Right lobe of liver (tissue), 6 donors: ENCODE results near the gene USF2. TPM values are rescaled to one million over a fixed set of nuclear protein-coding genes. Genes with fewer than 3 reads are reported as not detected.

Experiments
- ATAC-seq, 4 donors: fragments of 200-7000 bp; cut with Tn5 transposase; one replicate each; pipeline ENCODE4 v1.9.1; 2020; ENCODE audit warnings: mild to moderate bottlenecking in 4 of 4, moderate library complexity in 4 of 4
- DNase-seq, 3 donors: peaks; one replicate each; pipeline ENCODE4 v3.0.0-alpha.2; 2020
- H3K27ac ChIP-seq, 3 donors: fragments of 200-600 bp; one replicate each; pipeline ENCODE4 v1.8.0; 2022
- H3K27me3 ChIP-seq, 2 donors: fragments of 200-600 bp; one replicate each; pipeline ENCODE4 v1.8.0; 2022
- H3K36me3 ChIP-seq, 4 donors: fragments of 200-600 bp; sonication (generic) in 1 of 4; one replicate each; pipeline versions ENCODE4 v1.5.1 to v1.8.0; 2017 to 2022; ENCODE audit warnings: control low read depth in 1 of 4
- H3K4me1 ChIP-seq, 4 donors: fragments of 200-600 bp; sonication (generic) in 1 of 4; one replicate each; pipeline versions ENCODE4 v1.5.1 to v1.8.0; 2017 to 2022; ENCODE audit warnings: control low read depth in 1 of 4
- H3K4me3 ChIP-seq, 3 donors: fragments of 200-600 bp; one replicate each; pipeline ENCODE4 v1.8.0; 2022
- H3K9me3 ChIP-seq, 4 donors: fragments of 200-600 bp; sonication (generic) in 1 of 4; one replicate each; pipeline versions ENCODE4 v1.5.1 to v1.8.0; 2017 to 2022; ENCODE audit warnings: control low read depth in 1 of 4
- POLR2A ChIP-seq: fragments of 450-650 bp; IDR thresholded peaks from one replicate; pipeline ENCODE4 v1.6.1; 2017; ENCODE audit warnings: antibody characterized with exemption, mild to moderate bottlenecking
- WGBS: methylation state at CpG from one replicate; pipeline ENCODE4 v1.1.6; 2018; ENCODE audit warnings: low coverage, low lambda C conversion rate; ENCODE audit not compliant: insufficient coverage; ENCODE audit errors: missing lambda C conversion rate; 5-methylcytosine and 5-hydroxymethylcytosine counted together
- intact Hi-C, 2 donors: fragments of 100-400 bp; cut with DNase I; formaldehyde crosslinking; loops; one replicate each; pipeline versions ENCODE4 v1.11.2 to v1.14.1; 2022
- total RNA-seq, 6 experiments: library from RNA; depleted of rRNA in 2 of 6; stranded (reverse); fragments of >200 nt in 2 of 6; fragmentation: NEBNext Ultra II Directional in 3 of 6; extraction: Animal tissue kit (Norgen Biotek cat#: 25700) in 3 of 6; gene quantifications; one replicate each; pipeline versions ENCODE4 v1.1.0 to v1.2.4, GENCODE V29; 2016 to 2023
- TF ChIP-seq, protein P1 (sequence below), 4 donors: fragments of 200-600 bp in 3 of 4; fragments of 450-650 bp in 1 of 4; IDR thresholded peaks; one replicate each; pipeline versions ENCODE4 v1.5.1 to v1.8.0; 2016 to 2022; ENCODE audit warnings: antibody characterized with exemption in 4 of 4, mild to moderate bottlenecking in 2 of 4
- donor health status: DM: no; HTN: yes; CAD: no.
- donor health status: DM: no; HTN: no; CAD: no.
- donor health status: DM: no; HTN: no; CAD: no.
- donor health status: DM: no; HTN: yes; CAD: no.
- donor health status: DM: no; HTN: yes; CAD: no.

USF2 gene
- total RNA-seq, 6 experiments from 2014 or later = 65.4 to 78.5 (median 75.7) TPM

DNA sequence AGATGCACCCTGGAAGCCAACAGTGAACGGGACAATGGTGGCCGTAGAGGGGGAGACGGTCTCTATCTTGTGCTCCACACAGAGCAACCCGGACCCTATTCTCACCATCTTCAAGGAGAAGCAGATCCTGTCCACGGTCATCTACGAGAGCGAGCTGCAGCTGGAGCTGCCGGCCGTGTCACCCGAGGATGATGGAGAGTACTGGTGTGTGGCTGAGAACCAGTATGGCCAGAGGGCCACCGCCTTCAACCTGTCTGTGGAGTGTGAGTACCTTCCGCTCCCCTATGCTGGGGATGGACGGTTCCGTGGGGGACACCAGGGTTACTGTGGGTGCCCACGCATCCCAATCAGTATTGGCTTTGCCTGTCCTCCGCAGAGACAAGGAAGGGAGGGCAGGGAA, 33.7 kb downstream of the USF2 start:
- TF ChIP-seq POLR2A = no peak
- TF ChIP-seq, protein P1, sequence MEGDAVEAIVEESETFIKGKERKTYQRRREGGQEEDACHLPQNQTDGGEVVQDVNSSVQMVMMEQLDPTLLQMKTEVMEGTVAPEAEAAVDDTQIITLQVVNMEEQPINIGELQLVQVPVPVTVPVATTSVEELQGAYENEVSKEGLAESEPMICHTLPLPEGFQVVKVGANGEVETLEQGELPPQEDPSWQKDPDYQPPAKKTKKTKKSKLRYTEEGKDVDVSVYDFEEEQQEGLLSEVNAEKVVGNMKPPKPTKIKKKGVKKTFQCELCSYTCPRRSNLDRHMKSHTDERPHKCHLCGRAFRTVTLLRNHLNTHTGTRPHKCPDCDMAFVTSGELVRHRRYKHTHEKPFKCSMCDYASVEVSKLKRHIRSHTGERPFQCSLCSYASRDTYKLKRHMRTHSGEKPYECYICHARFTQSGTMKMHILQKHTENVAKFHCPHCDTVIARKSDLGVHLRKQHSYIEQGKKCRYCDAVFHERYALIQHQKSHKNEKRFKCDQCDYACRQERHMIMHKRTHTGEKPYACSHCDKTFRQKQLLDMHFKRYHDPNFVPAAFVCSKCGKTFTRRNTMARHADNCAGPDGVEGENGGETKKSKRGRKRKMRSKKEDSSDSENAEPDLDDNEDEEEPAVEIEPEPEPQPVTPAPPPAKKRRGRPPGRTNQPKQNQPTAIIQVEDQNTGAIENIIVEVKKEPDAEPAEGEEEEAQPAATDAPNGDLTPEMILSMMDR (IDR thresholded peaks at IDR 0.05) = no peak
- no peak for DNase-seq
- no peaks in the 10 kb centered on the region for H3K36me3 ChIP-seq
- no peak for ATAC-seq
- H3K27ac ChIP-seq = no peak overlapping the region
- 78% methylated on average over 6 of the region's 16 CpGs for WGBS
- no peak overlapping the region for H3K4me3 ChIP-seq
- no peaks in the 10 kb centered on the region for H3K9me3 ChIP-seq
- intact Hi-C loops = no loop called here
- H3K4me1 ChIP-seq = peaks cover 0 to 7% (median 0%) of the 10 kb centered on the region in 4 donors
- H3K27me3 ChIP-seq = no peaks in the 10 kb centered on the region

DNA sequence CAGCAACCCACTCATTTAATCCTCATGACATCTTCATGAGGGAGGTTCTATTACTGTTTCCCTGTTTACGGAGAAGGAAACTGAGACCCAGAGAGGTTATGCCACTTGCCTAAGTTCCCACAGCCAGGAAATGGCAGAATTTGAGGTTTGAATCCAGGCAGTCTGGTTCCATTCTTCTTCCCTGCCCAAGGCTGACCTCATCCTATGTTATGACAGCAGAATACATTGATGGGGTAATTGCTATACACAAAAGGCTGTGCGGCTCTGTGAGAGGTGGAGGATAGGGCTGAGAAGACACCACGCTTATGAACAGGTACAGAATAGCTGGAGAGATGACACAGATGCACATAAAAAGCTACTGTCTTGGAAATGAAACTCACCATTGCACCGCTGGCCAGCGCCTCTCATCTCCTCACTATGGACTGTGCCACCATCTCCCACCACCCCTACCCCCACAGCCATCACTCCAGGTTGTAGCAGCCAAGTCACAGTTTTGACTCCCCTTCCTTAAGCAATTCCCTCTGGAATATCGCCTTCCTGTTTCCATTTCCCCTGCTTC, 34.7 kb downstream of the USF2 start:
- intact Hi-C loops = no loop called here
- Histone ChIP-seq H3K27me3 (no peaks in the 10 kb centered on the region), H3K36me3 (no peaks in the 10 kb centered on the region), H3K4me3 (no peak overlapping the region), H3K9me3 (no peaks in the 10 kb centered on the region), H3K27ac (no peak overlapping the region), H3K4me1 (peaks cover 0 to 7% (median 0%) of the 10 kb centered on the region in 4 donors)
- no peak for ATAC-seq
- TF ChIP-seq, protein P1 (IDR thresholded peaks at IDR 0.05) = no peak
- TF ChIP-seq POLR2A = no peak
- WGBS = 74% methylated on average over 5 of the region's 6 CpGs
- no peak for DNase-seq

DNA sequence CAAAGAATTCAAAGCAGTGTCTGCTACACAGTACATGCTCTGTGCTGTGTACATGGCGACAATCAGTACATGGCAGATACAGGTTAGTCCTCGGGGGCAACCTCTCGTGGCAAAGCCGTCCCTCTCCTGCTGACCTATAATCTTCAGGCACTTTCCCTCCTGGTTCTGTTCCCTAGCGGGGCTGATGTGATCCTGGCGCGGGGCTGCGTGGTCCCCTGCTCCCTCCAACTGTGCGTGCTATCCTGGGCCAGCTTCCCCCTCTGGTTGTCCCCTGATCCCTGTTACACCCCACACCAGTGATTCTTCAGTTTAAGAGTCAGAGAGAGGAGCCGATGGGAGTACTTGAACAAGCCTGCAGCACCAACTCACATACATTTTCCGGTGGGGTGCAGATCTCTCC, 35.3 kb downstream of the USF2 start:
- H3K4me1 ChIP-seq = peaks cover 0 to 7% (median 0%) of the 10 kb centered on the region in 4 donors
- DNase-seq (no peak), ATAC-seq (no peak)
- H3K9me3 ChIP-seq = no peaks in the 10 kb centered on the region
- 77% methylated on average over 7 of the region's 11 CpGs for WGBS
- TF ChIP-seq, protein P1 (IDR thresholded peaks at IDR 0.05) = no peak
- TF ChIP-seq POLR2A = no peak
- intact Hi-C loops = no loop called here
- no peaks in the 10 kb centered on the region for H3K36me3 ChIP-seq
- H3K4me3 ChIP-seq = no peak overlapping the region
- H3K27ac ChIP-seq = no peak overlapping the region
- no peaks in the 10 kb centered on the region for H3K27me3 ChIP-seq

DNA sequence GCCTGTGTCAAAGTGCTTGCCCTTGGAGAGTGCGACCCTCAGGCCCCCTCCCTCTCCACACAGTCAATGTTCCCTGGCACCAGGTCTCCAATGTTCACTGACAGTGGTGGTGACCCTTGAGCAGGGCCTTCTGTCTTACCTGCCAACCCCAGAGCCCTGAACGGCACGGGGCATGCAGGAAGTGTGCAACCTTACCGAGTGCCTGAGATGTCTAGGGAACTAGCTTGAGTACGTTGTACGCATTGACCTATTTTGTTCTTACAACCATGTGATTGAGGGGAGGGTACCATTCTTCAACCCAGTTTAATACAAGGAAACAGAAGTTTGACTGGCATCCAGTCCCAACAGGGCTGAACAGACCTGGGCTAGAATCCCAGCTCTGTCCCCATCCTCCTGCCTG, 36.4 kb downstream of the USF2 start:
- no peaks in the 10 kb centered on the region for H3K27me3 ChIP-seq
- WGBS = 67% methylated on average over 5 of the region's 6 CpGs
- TF ChIP-seq, protein P1 (IDR thresholded peaks at IDR 0.05) = no peak
- no peak for TF ChIP-seq POLR2A
- no peaks in the 10 kb centered on the region for H3K9me3 ChIP-seq
- ATAC-seq (no peak), DNase-seq (no peak)
- H3K4me3 ChIP-seq = no peak overlapping the region
- H3K4me1 ChIP-seq = peaks cover 0 to 7% (median 0%) of the 10 kb centered on the region in 4 donors
- no peaks in the 10 kb centered on the region for H3K36me3 ChIP-seq
- intact Hi-C loops = no loop called here
- H3K27ac ChIP-seq = no peak overlapping the region
